ENCODE measurements around the gene TMEM255B.
"Not testable (repeated sequence)": the region's sequence is repeated elsewhere in the genome, so short reads cannot be mapped to it uniquely, and the experiment has no call there.

TMEM255B gene

GRCh38 chr13:113735194-113735593, 23.8 kb upstream of the TMEM255B start:
- DNase-seq, result no peak

GRCh38 chr13:113735750-113736149, 23.3 kb upstream of the TMEM255B start:
- DNase-seq, result no peak

GRCh38 chr13:113736258-113736731, 22.7 kb upstream of the TMEM255B start:
- DNase-seq, result no peak

- no peak for DNase-seq
These were observed 21.2 kb upstream of the TMEM255B start for GRCh38 chr13:113737803-113738202.

- no peak for DNase-seq
These were observed 19.3 kb upstream of the TMEM255B start for GRCh38 chr13:113739527-113740285.

GRCh38 chr13:113740286-113740556, 18.8 kb upstream of the TMEM255B start:
- DNase-seq, result no peak

- no peak for DNase-seq
These were observed 18.4 kb upstream of the TMEM255B start for GRCh38 chr13:113740661-113741060.

- peak; percentile 29 for DNase-seq
These were observed 17.8 kb upstream of the TMEM255B start for GRCh38 chr13:113741191-113741668.

GRCh38 chr13:113742000-113742441, 17.0 kb upstream of the TMEM255B start:
- peak; percentile 47 for DNase-seq

- no peak for DNase-seq
These were observed 16.4 kb upstream of the TMEM255B start for GRCh38 chr13:113742445-113743120.

- DNase-seq, result no peak
These were observed 15.4 kb upstream of the TMEM255B start for GRCh38 chr13:113743366-113744195.

GRCh38 chr13:113744197-113745000, 14.6 kb upstream of the TMEM255B start:
- DNase-seq, result no peak

- no peak for DNase-seq
These were observed 14.0 kb upstream of the TMEM255B start for GRCh38 chr13:113745059-113745458.

- not testable (repeated sequence) for DNase-seq
These were observed 13.4 kb upstream of the TMEM255B start for GRCh38 chr13:113745500-113746142.

- DNase-seq, result no peak
These were observed 12.9 kb upstream of the TMEM255B start for GRCh38 chr13:113746143-113746525.

- no peak for DNase-seq
These were observed 12.4 kb upstream of the TMEM255B start for GRCh38 chr13:113746671-113747070.

- no peak for DNase-seq
These were observed 11.7 kb upstream of the TMEM255B start for GRCh38 chr13:113747291-113747833.

GRCh38 chr13:113748101-113748861, 10.7 kb upstream of the TMEM255B start:
- no peak for DNase-seq

GRCh38 chr13:113748862-113749451, 10.1 kb upstream of the TMEM255B start:
- no peak for DNase-seq

- no peak for DNase-seq
These were observed 9.5 kb upstream of the TMEM255B start for GRCh38 chr13:113749507-113749906.

- DNase-seq, result no peak
These were observed 9.1 kb upstream of the TMEM255B start for GRCh38 chr13:113749967-113750366.

All from stimulated activated CD4-positive, alpha-beta T cell treated with anti-CD3 and anti-CD28 coated beads, Interleukin-15, amount 100 ng/mL, for 24 hours (primary cell).